GM23338 (cell line): ENCODE measurements around the gene DOCK4. TPM values are rescaled to one million over a fixed set of nuclear protein-coding genes. Genes with fewer than 3 reads are reported as not detected.
A peak's percentile ranks its signal among the peaks of the same experiment; 100 is the strongest.

Experiments used
- ATAC-seq: fragments of 200-7000 bp; cut with Tn5 transposase; 3 replicates; pipeline ENCODE4 v1.9.1; 2020
- DNase-seq: peaks from one replicate; pipeline ENCODE4 v3.0.0-alpha.2; 2015; ENCODE audit warnings: low spot score
- H2AFZ ChIP-seq: fragments of 200-600 bp; sonication (generic); 2 replicates; pipeline ENCODE4 v1.8.0; 2016; ENCODE audit warnings: antibody characterized with exemption, mild to moderate bottlenecking, moderate library complexity
- H3F3A ChIP-seq: fragments of 200-600 bp; sonication (generic); replicated peaks from 2 replicates; pipeline ENCODE4 v1.8.0; 2017; ENCODE audit warnings: antibody characterized with exemption, mixed run types, low read depth
- H3K27ac ChIP-seq: fragments of 200-600 bp; sonication (generic); 2 replicates; pipeline ENCODE4 v1.6.1; 2016; ENCODE audit warnings: low read depth
- H3K27me3 ChIP-seq: fragments of 200-600 bp; sonication (generic); 2 replicates; pipeline ENCODE4 v1.8.0; 2016; ENCODE audit warnings: mild to moderate bottlenecking, mixed run types, moderate library complexity; ENCODE audit not compliant: insufficient read depth
- H3K36me3 ChIP-seq: fragments of 200-600 bp; sonication (generic); 2 replicates; pipeline ENCODE4 v1.8.0; 2016; ENCODE audit warnings: mild to moderate bottlenecking; ENCODE audit not compliant: insufficient read depth
- H3K4me1 ChIP-seq: fragments of 200-600 bp; sonication (generic); 2 replicates; pipeline ENCODE4 v1.8.0; 2016; ENCODE audit warnings: mild to moderate bottlenecking, moderate library complexity; ENCODE audit not compliant: insufficient read depth
- H3K4me2 ChIP-seq: fragments of 200-600 bp; sonication (generic); 2 replicates; pipeline ENCODE4 v1.7.1; 2017; ENCODE audit warnings: mixed run types
- H3K4me3 ChIP-seq: fragments of 200-600 bp; sonication (generic); 2 replicates; pipeline ENCODE4 v1.6.1; 2016; ENCODE audit warnings: mixed run types
- H3K79me2 ChIP-seq: fragments of 200-600 bp; sonication (generic); replicated peaks from 2 replicates; pipeline ENCODE4 v1.8.0; 2017; ENCODE audit warnings: mild to moderate bottlenecking; ENCODE audit not compliant: insufficient read depth
- H3K9me2 ChIP-seq: fragments of 200-600 bp; sonication (generic); 2 replicates; pipeline ENCODE4 v1.8.0; 2017; ENCODE audit not compliant: insufficient read depth
- H4K20me1 ChIP-seq: fragments of 200-600 bp; sonication (generic); replicated peaks from 2 replicates; pipeline ENCODE4 v1.8.0; 2017; ENCODE audit warnings: mild to moderate bottlenecking; ENCODE audit not compliant: insufficient read depth
- H3K27ac Mint-ChIP-seq: 2 replicates; pipeline ENCODE4 v1.8.0; 2020; ENCODE audit warnings: inconsistent platforms, mild to moderate bottlenecking, moderate library complexity, mixed read lengths
- H3K27me3 Mint-ChIP-seq: 3 replicates; pipeline ENCODE4 v1.8.0; 2022; ENCODE audit warnings: low read depth, mild to moderate bottlenecking, moderate library complexity, mixed read lengths, inconsistent platforms; ENCODE audit not compliant: insufficient read depth, poor library complexity
- H3K36me3 Mint-ChIP-seq: 3 replicates; pipeline ENCODE4 v1.8.0; 2021; ENCODE audit warnings: low read depth, mild to moderate bottlenecking, inconsistent platforms, moderate library complexity, mixed read lengths
- H3K4me1 Mint-ChIP-seq: 3 replicates; pipeline ENCODE4 v1.8.0; 2020; ENCODE audit warnings: mild to moderate bottlenecking, inconsistent platforms, mixed read lengths
- H3K4me3 Mint-ChIP-seq: 3 replicates; pipeline ENCODE4 v1.8.0; 2021; ENCODE audit warnings: moderate library complexity, mild to moderate bottlenecking, inconsistent platforms, mixed read lengths
- H3K9me3 Mint-ChIP-seq: 3 replicates; pipeline ENCODE4 v1.8.0; 2020; ENCODE audit warnings: moderate library complexity, mild to moderate bottlenecking, inconsistent platforms, mixed read lengths
- CREB1 ChIP-seq: fragments of 250-450 bp; sonication (Bioruptor Pico); IDR thresholded peaks from 2 replicates; pipeline ENCODE4 v1.5.0; 2020; ENCODE audit warnings: low read depth, mild to moderate bottlenecking, moderate library complexity
- CTCF ChIP-seq, 2 experiments: fragments of 200-600 bp in 1 of 2; sonication (generic) in 1 of 2; conservative IDR thresholded peaks; 2 replicates each; pipeline versions ENCODE4 v1.5.1 to v1.6.1; 2016 to 2017; ENCODE audit warnings: antibody characterized with exemption in 2 of 2, low read depth in 2 of 2, mild to moderate bottlenecking in 2 of 2, moderate library complexity in 1 of 2
- ETS1 ChIP-seq: IDR thresholded peaks from 2 replicates; pipeline ENCODE4 v1.6.1; 2016; ENCODE audit warnings: antibody characterized with exemption
- NANOG ChIP-seq: IDR thresholded peaks from 2 replicates; pipeline ENCODE4 v1.6.1; 2016; ENCODE audit warnings: antibody characterized with exemption, borderline replicate concordance
- STAT1 ChIP-seq: IDR thresholded peaks from one replicate; pipeline ENCODE4 v1.6.1; 2016; ENCODE audit warnings: antibody characterized with exemption; ENCODE audit not compliant: unreplicated experiment
- ZNF331 ChIP-seq: fragments of 250-450 bp; sonication (Bioruptor Pico); IDR thresholded peaks from 2 replicates; pipeline ENCODE4 v1.5.0; 2020; ENCODE audit warnings: low read depth, mild to moderate bottlenecking, moderate library complexity
- ZNF462 ChIP-seq: fragments of 250-450 bp; sonication (Bioruptor Pico); IDR thresholded peaks from 2 replicates; pipeline ENCODE4 v1.5.0; 2020; ENCODE audit warnings: mild to moderate bottlenecking, moderate library complexity
- polyA plus RNA-seq: library from polyadenylated mRNA; unstranded; fragments of >200 nt; fragmentation: Nextera tagmentation; extraction: Ambion mirVana; gene quantifications from 2 replicates; pipeline ENCODE4 v1.2.1, GENCODE V29; 2016
- total RNA-seq: library from RNA; depleted of rRNA; stranded (reverse); fragments of >200 nt; shearing (Covaris generic); gene quantifications from 2 replicates; pipeline ENCODE4 v1.2.3, GENCODE V29; 2014
- TF ChIP-seq, protein P1 (sequence below): IDR thresholded peaks from one replicate; pipeline ENCODE4 v1.6.1; 2018; ENCODE audit warnings: antibody characterized with exemption; ENCODE audit not compliant: unreplicated experiment

DOCK4 gene
- total and polyA plus RNA-seq, 2 experiments from 2014 or later: 6.3 to 33.8 TPM

GRCh38 chr7:112252691-112253090, 46.5 kb upstream of the DOCK4 start:
- ATAC-seq (peak; percentile 60), DNase-seq (peak; percentile 64)
- peak overlapping the region; percentile 78 for H3K4me2 ChIP-seq
- no peaks in the 10 kb centered on the region for H3K9me3 Mint-ChIP-seq
- H4K20me1 ChIP-seq: no peaks in the 10 kb centered on the region
- H3K27me3 Mint-ChIP-seq: peaks cover 9% of the 10 kb centered on the region
- H3K4me1 Mint-ChIP-seq: peaks cover 76% of the 10 kb centered on the region
- no peak overlapping the region for H3K27ac Mint-ChIP-seq
- H3K4me3 ChIP-seq: no peak overlapping the region
- no peak overlapping the region for H2AFZ ChIP-seq
- no peak for TF ChIP-seq ETS1
- TF ChIP-seq ZNF331 (CRISPR knock-in tag): no peak
- TF ChIP-seq NANOG: peak; percentile 26; the same call in 1 of the 2 replicates
- H3K27me3 ChIP-seq: peaks cover 29% of the 10 kb centered on the region
- no peak overlapping the region for H3K4me3 Mint-ChIP-seq
- peaks cover 75% of the 10 kb centered on the region for H3K4me1 ChIP-seq
- H3K9me2 ChIP-seq: no peaks in the 10 kb centered on the region
- no peaks in the 10 kb centered on the region for H3F3A ChIP-seq
- no peak overlapping the region for H3K27ac ChIP-seq
- no peaks in the 10 kb centered on the region for H3K36me3 Mint-ChIP-seq
- H3K36me3 ChIP-seq: no peaks in the 10 kb centered on the region
- peaks cover 57% of the 10 kb centered on the region for H3K79me2 ChIP-seq

GRCh38 chr7:112252141-112252540, 45.9 kb upstream of the DOCK4 start:
- DNase-seq: no peak
- H3K36me3 Mint-ChIP-seq: 0 out of 3 replicates have a peak, but pooled peaks cover 2% of the 10 kb centered on the region
- peaks cover 9% of the 10 kb centered on the region for H3K27me3 Mint-ChIP-seq
- H3K27ac Mint-ChIP-seq: no peak overlapping the region
- Histone ChIP-seq H3F3A (no peaks in the 10 kb centered on the region), H3K9me2 (no peaks in the 10 kb centered on the region), H2AFZ (no peak overlapping the region), H3K27me3 (peaks cover 29% of the 10 kb centered on the region), H3K4me1 (peaks cover 76% of the 10 kb centered on the region), H3K27ac (no peak overlapping the region), H4K20me1 (no peaks in the 10 kb centered on the region), H3K4me2 (peak overlapping the region; percentile 78), H3K4me3 (no peak overlapping the region), H3K79me2 (peaks cover 54% of the 10 kb centered on the region), H3K36me3 (no peaks in the 10 kb centered on the region)
- H3K4me1 Mint-ChIP-seq: peaks cover 78% of the 10 kb centered on the region
- no peak overlapping the region for H3K4me3 Mint-ChIP-seq
- H3K9me3 Mint-ChIP-seq: no peaks in the 10 kb centered on the region
- ATAC-seq: no peak
- TF ChIP-seq STAT1 (no peak), CREB1 (CRISPR knock-in tag) (no peak), ZNF462 (CRISPR knock-in tag) (no peak), CTCF (conservative IDR thresholded peaks at IDR 0.05; ENCODE audit: low read depth in 2 of 2) (no peak), ETS1 (no peak)
- TF ChIP-seq, protein P1, sequence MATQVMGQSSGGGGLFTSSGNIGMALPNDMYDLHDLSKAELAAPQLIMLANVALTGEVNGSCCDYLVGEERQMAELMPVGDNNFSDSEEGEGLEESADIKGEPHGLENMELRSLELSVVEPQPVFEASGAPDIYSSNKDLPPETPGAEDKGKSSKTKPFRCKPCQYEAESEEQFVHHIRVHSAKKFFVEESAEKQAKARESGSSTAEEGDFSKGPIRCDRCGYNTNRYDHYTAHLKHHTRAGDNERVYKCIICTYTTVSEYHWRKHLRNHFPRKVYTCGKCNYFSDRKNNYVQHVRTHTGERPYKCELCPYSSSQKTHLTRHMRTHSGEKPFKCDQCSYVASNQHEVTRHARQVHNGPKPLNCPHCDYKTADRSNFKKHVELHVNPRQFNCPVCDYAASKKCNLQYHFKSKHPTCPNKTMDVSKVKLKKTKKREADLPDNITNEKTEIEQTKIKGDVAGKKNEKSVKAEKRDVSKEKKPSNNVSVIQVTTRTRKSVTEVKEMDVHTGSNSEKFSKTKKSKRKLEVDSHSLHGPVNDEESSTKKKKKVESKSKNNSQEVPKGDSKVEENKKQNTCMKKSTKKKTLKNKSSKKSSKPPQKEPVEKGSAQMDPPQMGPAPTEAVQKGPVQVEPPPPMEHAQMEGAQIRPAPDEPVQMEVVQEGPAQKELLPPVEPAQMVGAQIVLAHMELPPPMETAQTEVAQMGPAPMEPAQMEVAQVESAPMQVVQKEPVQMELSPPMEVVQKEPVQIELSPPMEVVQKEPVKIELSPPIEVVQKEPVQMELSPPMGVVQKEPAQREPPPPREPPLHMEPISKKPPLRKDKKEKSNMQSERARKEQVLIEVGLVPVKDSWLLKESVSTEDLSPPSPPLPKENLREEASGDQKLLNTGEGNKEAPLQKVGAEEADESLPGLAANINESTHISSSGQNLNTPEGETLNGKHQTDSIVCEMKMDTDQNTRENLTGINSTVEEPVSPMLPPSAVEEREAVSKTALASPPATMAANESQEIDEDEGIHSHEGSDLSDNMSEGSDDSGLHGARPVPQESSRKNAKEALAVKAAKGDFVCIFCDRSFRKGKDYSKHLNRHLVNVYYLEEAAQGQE: no peak
